ENCODE results near the gene CARM1.

Gene CARM1

GRCh38 chr19:10870955-10871603 is at the start of gene CARM1:
CARM1 (plus strand) TSS chr19:10871553; CDS start chr19:10871703, 150 bp downstream.
- no peaks in the 10 kb centered on the region for H3K27me3 ChIP-seq (ENCODE audit: insufficient read depth, low read length)
- peak within 1 kb of the TSS; percentile 98 for H3K4me3 ChIP-seq (ENCODE audit: low read length)
- H3K4me1 ChIP-seq (ENCODE audit: insufficient read depth, low read length) = peaks cover 9% of the 10 kb centered on the region
- no peaks in the 10 kb centered on the region for H3K9me3 ChIP-seq (ENCODE audit: low read length)
- H3K36me3 ChIP-seq (ENCODE audit: insufficient read depth, low read length) = peaks cover 5% of the 10 kb centered on the region
- peak within 1 kb of the TSS; percentile 71 for H2AFZ ChIP-seq (ENCODE audit: low read depth, low read length)

- no peaks in the 10 kb centered on the region for H3K4me1 ChIP-seq (ENCODE audit: insufficient read depth, low read length)
- no peak overlapping the region for H2AFZ ChIP-seq (ENCODE audit: low read depth, low read length)
- no peak overlapping the region for H3K4me3 ChIP-seq (ENCODE audit: low read length)
- peaks cover 52% of the 10 kb centered on the region for H3K36me3 ChIP-seq (ENCODE audit: insufficient read depth, low read length)
- H3K9me3 ChIP-seq (ENCODE audit: low read length) = peaks cover 2% of the 10 kb centered on the region
- H3K27me3 ChIP-seq (ENCODE audit: insufficient read depth, low read length) = no peaks in the 10 kb centered on the region
Observed at GRCh38 chr19:10823690-10824089, 47.7 kb upstream of the CARM1 start.

GRCh38 chr19:10826231-10826630 is 45.1 kb upstream of the CARM1 start:
- no peaks in the 10 kb centered on the region for H3K27me3 ChIP-seq (ENCODE audit: insufficient read depth, low read length)
- H3K4me3 ChIP-seq (ENCODE audit: low read length) = no peak overlapping the region
- peaks cover 51% of the 10 kb centered on the region for H3K36me3 ChIP-seq (ENCODE audit: insufficient read depth, low read length)
- H2AFZ ChIP-seq (ENCODE audit: low read depth, low read length) = no peak overlapping the region
- no peaks in the 10 kb centered on the region for H3K4me1 ChIP-seq (ENCODE audit: insufficient read depth, low read length)
- H3K9me3 ChIP-seq (ENCODE audit: low read length) = no peaks in the 10 kb centered on the region

GRCh38 chr19:10826846-10827245 is 44.5 kb upstream of the CARM1 start:
- Histone ChIP-seq H3K4me1 (ENCODE audit: insufficient read depth, low read length) (no peaks in the 10 kb centered on the region), H3K36me3 (ENCODE audit: insufficient read depth, low read length) (peaks cover 52% of the 10 kb centered on the region), H2AFZ (ENCODE audit: low read depth, low read length) (no peak overlapping the region), H3K9me3 (ENCODE audit: low read length) (no peaks in the 10 kb centered on the region), H3K4me3 (ENCODE audit: low read length) (no peak overlapping the region), H3K27me3 (ENCODE audit: insufficient read depth, low read length) (no peaks in the 10 kb centered on the region)

GRCh38 chr19:10828981-10829821 is 42.2 kb upstream of the CARM1 start:
- Histone ChIP-seq H3K4me1 (ENCODE audit: insufficient read depth, low read length) (no peaks in the 10 kb centered on the region), H2AFZ (ENCODE audit: low read depth, low read length) (no peak overlapping the region), H3K27me3 (ENCODE audit: insufficient read depth, low read length) (no peaks in the 10 kb centered on the region), H3K9me3 (ENCODE audit: low read length) (no peaks in the 10 kb centered on the region), H3K36me3 (ENCODE audit: insufficient read depth, low read length) (peaks cover 53% of the 10 kb centered on the region), H3K4me3 (ENCODE audit: low read length) (no peak overlapping the region)

GRCh38 chr19:10829967-10830366 is 41.4 kb upstream of the CARM1 start:
- Histone ChIP-seq H3K27me3 (ENCODE audit: insufficient read depth, low read length) (no peaks in the 10 kb centered on the region), H3K4me3 (ENCODE audit: low read length) (no peak overlapping the region), H3K9me3 (ENCODE audit: low read length) (no peaks in the 10 kb centered on the region), H3K4me1 (ENCODE audit: insufficient read depth, low read length) (no peaks in the 10 kb centered on the region), H2AFZ (ENCODE audit: low read depth, low read length) (no peak overlapping the region), H3K36me3 (ENCODE audit: insufficient read depth, low read length) (peaks cover 51% of the 10 kb centered on the region)

GRCh38 chr19:10830370-10830769 is 41.0 kb upstream of the CARM1 start:
- Histone ChIP-seq H3K36me3 (ENCODE audit: insufficient read depth, low read length) (peaks cover 52% of the 10 kb centered on the region), H3K4me3 (ENCODE audit: low read length) (no peak overlapping the region), H3K9me3 (ENCODE audit: low read length) (no peaks in the 10 kb centered on the region), H2AFZ (ENCODE audit: low read depth, low read length) (no peak overlapping the region), H3K4me1 (ENCODE audit: insufficient read depth, low read length) (no peaks in the 10 kb centered on the region), H3K27me3 (ENCODE audit: insufficient read depth, low read length) (no peaks in the 10 kb centered on the region)

GRCh38 chr19:10830931-10831779 is 40.2 kb upstream of the CARM1 start:
- H2AFZ ChIP-seq (ENCODE audit: low read depth, low read length) = no peak overlapping the region
- H3K36me3 ChIP-seq (ENCODE audit: insufficient read depth, low read length) = peaks cover 49% of the 10 kb centered on the region
- no peaks in the 10 kb centered on the region for H3K9me3 ChIP-seq (ENCODE audit: low read length)
- H3K4me3 ChIP-seq (ENCODE audit: low read length) = no peak overlapping the region
- no peaks in the 10 kb centered on the region for H3K27me3 ChIP-seq (ENCODE audit: insufficient read depth, low read length)
- H3K4me1 ChIP-seq (ENCODE audit: insufficient read depth, low read length) = no peaks in the 10 kb centered on the region

- no peak overlapping the region for H3K4me3 ChIP-seq (ENCODE audit: low read length)
- H2AFZ ChIP-seq (ENCODE audit: low read depth, low read length) = no peak overlapping the region
- no peaks in the 10 kb centered on the region for H3K9me3 ChIP-seq (ENCODE audit: low read length)
- peaks cover 8% of the 10 kb centered on the region for H3K4me1 ChIP-seq (ENCODE audit: insufficient read depth, low read length)
- no peaks in the 10 kb centered on the region for H3K27me3 ChIP-seq (ENCODE audit: insufficient read depth, low read length)
- H3K36me3 ChIP-seq (ENCODE audit: insufficient read depth, low read length) = peaks cover 43% of the 10 kb centered on the region
Observed at GRCh38 chr19:10831987-10832938, 39.1 kb upstream of the CARM1 start.

- peaks cover 8% of the 10 kb centered on the region for H3K4me1 ChIP-seq (ENCODE audit: insufficient read depth, low read length)
- H3K27me3 ChIP-seq (ENCODE audit: insufficient read depth, low read length) = no peaks in the 10 kb centered on the region
- H3K36me3 ChIP-seq (ENCODE audit: insufficient read depth, low read length) = peaks cover 43% of the 10 kb centered on the region
Observed at GRCh38 chr19:10832939-10833296, 38.4 kb upstream of the CARM1 start.

GRCh38 chr19:10835089-10835753 is 36.1 kb upstream of the CARM1 start:
- H3K36me3 ChIP-seq (ENCODE audit: insufficient read depth, low read length) = peaks cover 28% of the 10 kb centered on the region
- peaks cover 8% of the 10 kb centered on the region for H3K4me1 ChIP-seq (ENCODE audit: insufficient read depth, low read length)
- H3K9me3 ChIP-seq (ENCODE audit: low read length) = no peaks in the 10 kb centered on the region
- H3K27me3 ChIP-seq (ENCODE audit: insufficient read depth, low read length) = no peaks in the 10 kb centered on the region
- no peak overlapping the region for H2AFZ ChIP-seq (ENCODE audit: low read depth, low read length)
- H3K4me3 ChIP-seq (ENCODE audit: low read length) = peak overlapping the region; percentile 59

More at GRCh38 chr19:10832939-10833296, 38.4 kb upstream of the CARM1 start:
- H3K4me3 ChIP-seq (ENCODE audit: low read length) = no peak overlapping the region
- no peaks in the 10 kb centered on the region for H3K9me3 ChIP-seq (ENCODE audit: low read length)
- no peak overlapping the region for H2AFZ ChIP-seq (ENCODE audit: low read depth, low read length)

Measured in neuron (in vitro differentiated cells).